ENCODE results near the gene HSPA1A. TPM values are rescaled to one million over a fixed set of nuclear protein-coding genes. Genes with fewer than 3 reads are reported as not detected.
"Not testable (repeated sequence)": the region's sequence is repeated elsewhere in the genome, so short reads cannot be mapped to it uniquely, and the experiment has no call there.

The HSPA1A gene
- total and polyA plus RNA-seq, 9 donors: 57.3 to 94.7 (median 78.9) TPM

- H3K9me3 ChIP-seq (replicated peaks; ENCODE audit: control insufficient read depth, low read depth, low read length): no peaks in the 10 kb centered on the region
- H3K4me3 ChIP-seq (ENCODE audit: low read length): peak overlapping the region; percentile 97
- H3K27me3 ChIP-seq (ENCODE audit: control insufficient read depth, insufficient read depth, low read length): no peaks in the 10 kb centered on the region
- H3K36me3 ChIP-seq (ENCODE audit: control insufficient read depth, insufficient read depth, low read length): peaks cover 42% of the 10 kb centered on the region
- DNase-seq: no peak
- WGBS (ENCODE audit: insufficient coverage): 12% methylated on average over 7 of the region's 7 CpGs
- H3K27ac ChIP-seq (ENCODE audit: low read length): peak overlapping the region; percentile 97
- H3K4me1 ChIP-seq (ENCODE audit: control insufficient read depth, insufficient read depth, low read length): peaks cover 18% of the 10 kb centered on the region
Observed at GRCh38 chr6:31794294-31794865, 21.0 kb upstream of the HSPA1A start.

GRCh38 chr6:31794866-31795615 is 20.3 kb upstream of the HSPA1A start:
- DNase-seq: peak; percentile 52
- WGBS (ENCODE audit: insufficient coverage): 1% methylated on average over 29 of the region's 44 CpGs
- H3K4me1 ChIP-seq (ENCODE audit: control insufficient read depth, insufficient read depth, low read length): peaks cover 18% of the 10 kb centered on the region

GRCh38 chr6:31795616-31796298 is 19.6 kb upstream of the HSPA1A start, which contains the start of gene VARS1:
Gene VARS1 (minus strand): TSS chr6:31795752. CDS start chr6:31795217, 535 bp downstream.
- Histone ChIP-seq H3K27ac (ENCODE audit: low read length) (peak within 1 kb of the TSS; percentile 97), H3K9me3 (replicated peaks; ENCODE audit: control insufficient read depth, low read depth, low read length) (no peaks in the 10 kb centered on the region), H3K36me3 (ENCODE audit: control insufficient read depth, insufficient read depth, low read length) (peaks cover 32% of the 10 kb centered on the region), H3K27me3 (ENCODE audit: control insufficient read depth, insufficient read depth, low read length) (no peaks in the 10 kb centered on the region), H3K4me1 (ENCODE audit: control insufficient read depth, insufficient read depth, low read length) (peaks cover 18% of the 10 kb centered on the region), H3K4me3 (ENCODE audit: low read length) (peak within 1 kb of the TSS; percentile 97)
- DNase-seq: peak; percentile 92
- under 1% methylated on average over 75 of the region's 75 CpGs for WGBS (ENCODE audit: insufficient coverage)

More at GRCh38 chr6:31794866-31795615, 20.3 kb upstream of the HSPA1A start:
- Histone ChIP-seq H3K27ac (ENCODE audit: low read length) (peak overlapping the region; percentile 97), H3K9me3 (replicated peaks; ENCODE audit: control insufficient read depth, low read depth, low read length) (no peaks in the 10 kb centered on the region), H3K27me3 (ENCODE audit: control insufficient read depth, insufficient read depth, low read length) (no peaks in the 10 kb centered on the region), H3K4me3 (ENCODE audit: low read length) (peak overlapping the region; percentile 97), H3K36me3 (ENCODE audit: control insufficient read depth, insufficient read depth, low read length) (peaks cover 35% of the 10 kb centered on the region)

- Histone ChIP-seq H3K27ac (ENCODE audit: low read length) (peak overlapping the region; percentile 25), H3K27me3 (ENCODE audit: control insufficient read depth, insufficient read depth, low read length) (no peaks in the 10 kb centered on the region), H3K4me3 (ENCODE audit: low read length) (no peak overlapping the region), H3K9me3 (replicated peaks; ENCODE audit: control insufficient read depth, low read depth, low read length) (no peaks in the 10 kb centered on the region), H3K36me3 (ENCODE audit: control insufficient read depth, insufficient read depth, low read length) (peaks cover 26% of the 10 kb centered on the region), H3K4me1 (ENCODE audit: control insufficient read depth, insufficient read depth, low read length) (peaks cover 18% of the 10 kb centered on the region)
- no CpG with 5 or more reads among the region's 2 CpGs for WGBS (ENCODE audit: insufficient coverage)
- DNase-seq: no peak
Observed at GRCh38 chr6:31796993-31797385, 18.4 kb upstream of the HSPA1A start.

GRCh38 chr6:31797588-31797987 is 17.8 kb upstream of the HSPA1A start:
- Histone ChIP-seq H3K36me3 (ENCODE audit: control insufficient read depth, insufficient read depth, low read length) (peaks cover 20% of the 10 kb centered on the region), H3K27me3 (ENCODE audit: control insufficient read depth, insufficient read depth, low read length) (no peaks in the 10 kb centered on the region), H3K4me3 (ENCODE audit: low read length) (no peak overlapping the region), H3K9me3 (replicated peaks; ENCODE audit: control insufficient read depth, low read depth, low read length) (no peaks in the 10 kb centered on the region), H3K4me1 (ENCODE audit: control insufficient read depth, insufficient read depth, low read length) (peaks cover 18% of the 10 kb centered on the region), H3K27ac (ENCODE audit: low read length) (peak overlapping the region; percentile 25)
- DNase-seq: no peak
- no CpG with 5 or more reads among the region's 5 CpGs for WGBS (ENCODE audit: insufficient coverage)

- peak; percentile 67 for DNase-seq
- peaks cover 28% of the 10 kb centered on the region for H3K36me3 ChIP-seq (ENCODE audit: control insufficient read depth, insufficient read depth, low read length)
- H3K4me3 ChIP-seq (ENCODE audit: low read length): no peak overlapping the region
- WGBS (ENCODE audit: insufficient coverage): no CpG with 5 or more reads among the region's 12 CpGs
- H3K27me3 ChIP-seq (ENCODE audit: control insufficient read depth, insufficient read depth, low read length): no peaks in the 10 kb centered on the region
- no peaks in the 10 kb centered on the region for H3K9me3 ChIP-seq (replicated peaks; ENCODE audit: control insufficient read depth, low read depth, low read length)
- peaks cover 11% of the 10 kb centered on the region for H3K4me1 ChIP-seq (ENCODE audit: control insufficient read depth, insufficient read depth, low read length)
- no peak overlapping the region for H3K27ac ChIP-seq (ENCODE audit: low read length)
Observed at GRCh38 chr6:31799781-31800180, 15.6 kb upstream of the HSPA1A start.

GRCh38 chr6:31801031-31801927 is 14.1 kb upstream of the HSPA1A start:
- DNase-seq; H3K27ac ChIP-seq (ENCODE audit: low read length); H3K4me1 ChIP-seq (ENCODE audit: control insufficient read depth, insufficient read depth, low read length); H3K4me3 ChIP-seq (ENCODE audit: low read length); H3K27me3 ChIP-seq (ENCODE audit: control insufficient read depth, insufficient read depth, low read length); H3K9me3 ChIP-seq (replicated peaks; ENCODE audit: control insufficient read depth, low read depth, low read length): not testable (repeated sequence)
- peaks cover 28% of the 10 kb centered on the region for H3K36me3 ChIP-seq (ENCODE audit: control insufficient read depth, insufficient read depth, low read length)
- WGBS (ENCODE audit: insufficient coverage): 100% methylated on average over 2 of the region's 8 CpGs

- H3K27me3 ChIP-seq (ENCODE audit: control insufficient read depth, insufficient read depth, low read length): no peaks in the 10 kb centered on the region
- H3K4me3 ChIP-seq (ENCODE audit: low read length): peak overlapping the region; percentile 91
- H3K4me1 ChIP-seq (ENCODE audit: control insufficient read depth, insufficient read depth, low read length): peaks cover 14% of the 10 kb centered on the region
- peak overlapping the region; percentile 98 for H3K27ac ChIP-seq (ENCODE audit: low read length)
- WGBS (ENCODE audit: insufficient coverage): 17% methylated on average over 6 of the region's 7 CpGs
- H3K9me3 ChIP-seq (replicated peaks; ENCODE audit: control insufficient read depth, low read depth, low read length): no peaks in the 10 kb centered on the region
- H3K36me3 ChIP-seq (ENCODE audit: control insufficient read depth, insufficient read depth, low read length): peaks cover 18% of the 10 kb centered on the region
- DNase-seq: no peak
Observed at GRCh38 chr6:31805939-31806469, 9.3 kb upstream of the HSPA1A start.

GRCh38 chr6:31806470-31807272 is 8.7 kb upstream of the HSPA1A start, which contains the start of gene LSM2:
Gene LSM2 (minus strand): TSS chr6:31806966. CDS start chr6:31806757, 209 bp downstream.
- 0% methylated on average over 20 of the region's 51 CpGs for WGBS (ENCODE audit: insufficient coverage)
- Histone ChIP-seq H3K9me3 (replicated peaks; ENCODE audit: control insufficient read depth, low read depth, low read length) (no peaks in the 10 kb centered on the region), H3K36me3 (ENCODE audit: control insufficient read depth, insufficient read depth, low read length) (peaks cover 13% of the 10 kb centered on the region), H3K4me3 (ENCODE audit: low read length) (peak within 1 kb of the TSS; percentile 91), H3K27ac (ENCODE audit: low read length) (peak within 1 kb of the TSS; percentile 98), H3K27me3 (ENCODE audit: control insufficient read depth, insufficient read depth, low read length) (no peaks in the 10 kb centered on the region), H3K4me1 (ENCODE audit: control insufficient read depth, insufficient read depth, low read length) (peaks cover 14% of the 10 kb centered on the region)
- peak; percentile 99 for DNase-seq

Measured in muscle of leg (tissue), 11 donors.